NCI-H146 treated with DMSO at 0.1 percent for 48 hours (cell line): ENCODE data around the gene ZNF284.
"Not testable (repeated sequence)": the region's sequence is repeated elsewhere in the genome, so short reads cannot be mapped to it uniquely, and the experiment has no call there.

Experiments used
- DNase-seq: peaks from one replicate; lab custom pipeline; 2025; ENCODE audit not compliant: unreplicated experiment; lab: John Stamatoyannopoulos, UW

Gene ZNF284

DNA sequence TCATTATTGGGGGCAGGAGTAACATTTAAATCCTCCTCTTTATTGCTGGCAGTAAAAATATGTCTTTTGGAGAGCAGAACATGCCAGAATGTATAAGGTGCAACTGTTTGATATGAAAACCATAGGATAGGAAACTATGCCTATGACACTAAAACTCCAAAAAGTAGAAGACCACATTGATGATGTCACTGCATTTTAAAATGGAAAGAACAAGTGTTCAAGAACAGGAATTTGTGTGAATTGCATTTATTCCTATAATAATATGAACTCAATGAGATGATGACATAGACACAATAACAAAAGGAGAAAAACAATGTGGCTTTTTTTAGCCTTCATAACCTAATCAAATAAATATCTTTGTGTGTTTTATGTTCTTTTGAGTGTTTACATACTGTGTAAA, 37.5 kb downstream of the ZNF284 start:
- DNase-seq = no peak

DNA sequence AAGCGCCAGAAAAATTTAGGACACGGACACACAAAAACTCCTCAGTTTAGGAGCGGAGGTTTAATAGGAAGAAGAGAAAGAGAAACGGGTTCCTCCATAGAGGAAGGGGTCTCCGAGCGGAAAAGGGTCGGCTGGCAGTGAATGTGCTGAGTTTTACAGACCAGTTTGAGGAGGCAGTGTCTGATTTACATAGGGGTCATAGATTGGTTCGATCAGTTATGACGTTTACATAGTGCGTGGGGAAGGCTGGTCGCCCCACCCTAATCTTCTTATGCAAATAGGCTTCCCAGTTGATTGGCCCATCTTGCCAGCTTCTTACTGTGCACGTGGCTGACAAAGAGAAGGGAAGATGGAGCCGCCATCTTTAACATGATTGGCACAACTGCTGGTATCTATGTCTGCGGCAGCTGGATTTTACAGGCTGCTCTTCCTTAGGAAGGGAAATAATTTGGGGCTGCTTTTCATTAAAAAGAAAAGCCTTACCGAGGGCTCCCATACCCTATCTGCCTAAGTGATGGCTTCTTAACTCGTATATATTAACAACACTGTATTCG, 40.0 kb downstream of the ZNF284 start:
- DNase-seq = no peak

DNA sequence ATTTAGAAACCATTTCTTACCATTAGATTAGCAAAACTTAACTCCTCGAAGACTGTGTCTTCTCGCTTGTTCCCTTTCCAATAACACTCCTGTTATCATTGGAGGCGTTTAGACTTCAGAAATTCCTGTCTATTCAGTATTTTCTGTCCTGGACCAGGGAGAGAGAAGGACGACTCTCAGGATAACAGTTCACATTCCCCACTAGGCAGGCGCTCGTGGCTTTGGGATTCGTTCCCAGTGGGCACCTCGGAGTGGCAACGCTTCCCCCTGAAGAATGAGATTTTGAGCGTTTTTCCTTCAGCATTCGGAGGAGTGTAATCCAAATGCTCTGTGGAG, 40.8 kb downstream of the ZNF284 start:
- DNase-seq = peak; percentile 53

DNA sequence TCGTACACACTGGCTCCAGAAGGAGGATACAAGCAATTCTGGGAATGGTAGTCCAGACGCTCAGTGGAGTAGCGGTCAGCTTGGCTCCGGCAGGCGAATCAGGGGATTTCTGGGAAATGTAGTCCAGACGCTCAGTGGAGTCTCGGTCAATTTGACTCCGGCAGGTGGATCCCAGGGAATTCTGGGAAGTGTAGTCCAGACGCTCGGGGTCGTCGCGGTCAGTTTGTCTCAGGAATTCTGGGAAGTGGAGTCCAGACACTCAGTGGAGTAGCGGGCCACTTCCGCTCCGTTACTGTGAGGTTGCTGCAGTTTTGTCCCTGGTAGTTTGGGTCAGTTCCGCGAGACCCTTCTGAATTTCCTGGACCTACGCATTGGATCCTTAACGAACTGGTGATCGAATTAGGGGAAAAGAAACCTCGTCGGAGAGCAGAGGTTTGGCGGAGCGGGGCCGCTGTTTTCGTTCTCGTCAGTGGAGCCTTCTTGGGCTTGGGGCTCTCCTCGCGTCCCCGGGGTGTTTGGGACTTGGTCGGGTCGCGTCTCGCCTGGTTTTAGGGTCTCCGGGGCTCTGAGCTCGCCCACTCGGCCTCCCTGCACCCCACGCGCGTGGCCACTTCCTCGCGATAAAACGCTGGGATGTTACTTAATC, 41.3 kb downstream of the ZNF284 start, which contains the start of gene ZNF225:
Gene ZNF225 (plus strand): TSS at position 262 of the 646 bp plus-strand sequence. CDS start 2,429 bp downstream, outside the sequence.
- DNase-seq = peak; percentile 98

DNA sequence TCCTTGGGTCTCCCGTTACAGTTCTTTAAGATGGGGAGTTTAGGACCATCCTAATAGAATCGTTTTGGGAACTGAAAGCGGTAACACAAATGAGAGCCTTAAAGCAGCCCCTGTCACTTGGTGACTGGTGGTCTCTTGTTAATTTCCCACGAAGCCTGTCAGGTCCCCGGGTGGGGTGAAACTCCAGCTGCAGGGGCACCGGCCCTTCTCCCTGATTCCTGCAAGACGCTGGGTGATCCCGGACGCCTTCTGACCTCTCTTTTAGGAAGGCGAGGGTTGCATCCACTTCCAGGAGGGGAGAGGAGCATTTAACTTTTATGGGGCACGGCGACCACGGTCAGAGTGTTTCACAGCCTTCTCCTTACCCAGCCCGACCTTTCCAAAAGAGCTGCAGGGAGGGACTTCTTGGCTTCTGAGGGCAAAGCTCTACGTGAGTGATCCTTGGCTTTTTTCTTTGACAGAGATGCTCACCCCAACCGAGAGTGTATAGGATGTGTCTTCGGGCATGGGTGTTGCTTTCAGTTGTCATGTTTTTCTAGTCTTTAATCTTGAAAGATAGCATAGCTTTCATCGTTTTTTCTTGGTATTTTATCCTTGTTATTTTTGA, 41.9 kb downstream of the ZNF284 start:
- DNase-seq = no peak

DNA sequence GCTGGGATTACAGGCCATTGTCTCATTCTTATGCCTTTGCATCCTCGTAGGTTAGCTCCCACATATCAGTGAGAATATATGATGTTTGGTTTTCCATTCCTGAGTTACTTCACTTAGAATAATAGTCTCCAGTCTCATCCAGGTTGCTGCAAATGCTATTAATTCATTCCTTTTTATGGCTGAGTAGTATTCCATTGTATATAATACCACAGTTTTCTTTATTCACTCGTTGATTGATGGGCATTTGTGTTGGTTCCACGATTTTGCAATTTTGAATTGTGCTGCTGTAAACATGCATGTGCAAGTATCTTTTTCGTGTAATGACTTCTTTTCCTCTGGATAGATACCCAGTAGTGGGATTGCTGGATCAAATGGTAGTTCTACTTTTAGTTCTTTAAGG, 49.2 kb downstream of the ZNF284 start:
- DNase-seq = not testable (repeated sequence)

DNA sequence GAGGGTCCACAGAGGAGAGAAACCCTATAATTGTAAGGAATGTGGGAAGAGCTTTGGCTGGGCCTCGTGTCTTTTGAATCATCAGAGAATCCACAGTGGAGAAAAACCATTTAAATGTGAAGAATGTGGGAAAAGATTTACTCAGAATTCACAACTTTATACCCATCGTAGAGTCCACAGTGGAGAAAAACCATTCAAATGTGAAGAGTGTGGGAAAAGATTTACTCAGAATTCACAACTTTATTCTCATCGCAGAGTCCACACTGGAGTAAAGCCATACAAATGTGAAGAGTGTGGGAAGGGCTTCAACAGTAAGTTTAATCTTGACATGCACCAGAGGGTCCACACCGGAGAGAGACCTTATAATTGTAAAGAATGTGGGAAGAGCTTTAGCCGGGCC, 60.0 kb downstream of the ZNF284 start:
- no peak for DNase-seq
